A549 (cell line): ENCODE measurements around the gene URB2. TPM values are rescaled to one million over a fixed set of nuclear protein-coding genes. Genes with fewer than 3 reads are reported as not detected.

ENCODE experiments used
- ATAC-seq, 2 experiments: fragments of 200-7000 bp in 1 of 2; fragments of >200 bp in 1 of 2; cut with Nextera tagmentation in 1 of 2; cut with Tn5 transposase in 1 of 2; 3 replicates each; pipeline versions ENCODE4 v1.8.0 to v1.9.1; 2018 to 2020; ENCODE audit warnings: mild to moderate bottlenecking in 1 of 2, moderate library complexity in 1 of 2
- CTCF ChIA-PET: fragments of 300-600 bp; sonication (Branson Sonifier 250); formaldehyde crosslinking; extraction: SDS; loops from one replicate; lab custom pipeline; 2021; ENCODE audit warnings: antibody characterized with exemption, inconsistent platforms; lab: Yijun Ruan, JAX
- POLR2A ChIA-PET: fragments of 350-600 bp; formaldehyde crosslinking; extraction: SDS; loops from one replicate; lab custom pipeline; 2021; ENCODE audit warnings: antibody characterized with exemption, inconsistent platforms; lab: Yijun Ruan, JAX
- DNase-seq, 2 experiments: peaks; one replicate each; pipeline versions ENCODE4 v3.0.0 to v3.0.0-alpha.2; 2011 to 2016; ENCODE audit warnings: low read depth in 1 of 2, low spot score in 1 of 2
- FAIRE-seq: peaks from 2 replicates; lab custom pipeline; 2011; peaks lifted over from hg19 to GRCh38; lab: Jason Lieb, UNC
- H3K27ac ChIP-seq, 2 experiments: fragments of >200 bp; sonication (Bioruptor Twin); formaldehyde crosslinking; 3 replicates each; pipeline ENCODE4 v1.5.1; 2016 to 2017
- H3K4me1 ChIP-seq: fragments of >200 bp; sonication (Bioruptor Twin); formaldehyde crosslinking; 3 replicates; pipeline ENCODE4 v1.6.1; 2016
- H3K4me2 ChIP-seq: fragments of >200 bp; sonication (Bioruptor Twin); formaldehyde crosslinking; 3 replicates; pipeline ENCODE4 v1.6.1; 2016
- H3K4me3 ChIP-seq: fragments of >200 bp; sonication (Bioruptor Twin); formaldehyde crosslinking; 3 replicates; pipeline ENCODE4 v1.5.1; 2016
- H3K9me3 ChIP-seq: fragments of >200 bp; sonication (Bioruptor Twin); formaldehyde crosslinking; 3 replicates; pipeline ENCODE4 v1.6.1; 2016
- CBX2 ChIP-seq: fragments of 200-600 bp; sonication (generic); IDR thresholded peaks from 2 replicates; pipeline ENCODE4 v1.6.1; 2016; ENCODE audit warnings: low read depth, mild to moderate bottlenecking, borderline replicate concordance
- CBX8 ChIP-seq: fragments of 200-600 bp; sonication (generic); IDR thresholded peaks from 2 replicates; pipeline ENCODE4 v1.6.1; 2016
- CHD2 ChIP-seq: fragments of 150-350 bp; IDR thresholded peaks from 2 replicates; pipeline ENCODE4 v1.6.1; 2014; ENCODE audit warnings: low read length; ENCODE audit not compliant: partially characterized antibody
- ESRRA ChIP-seq: fragments of 150-350 bp; IDR thresholded peaks from 2 replicates; pipeline ENCODE4 v1.6.1; 2014; ENCODE audit warnings: mild to moderate bottlenecking, low read length, borderline replicate concordance
- HEYL ChIP-seq: fragments of 250-450 bp; sonication (Bioruptor Pico); IDR thresholded peaks from 2 replicates; pipeline ENCODE4 v1.8.0; 2021; ENCODE audit warnings: mild to moderate bottlenecking, moderate library complexity
- HOXA7 ChIP-seq: fragments of 250-450 bp; sonication (Bioruptor Pico); IDR thresholded peaks from 2 replicates; pipeline ENCODE4 v1.5.0; 2020; ENCODE audit warnings: mild to moderate bottlenecking, moderate library complexity
- HOXB5 ChIP-seq: fragments of 250-450 bp; sonication (Bioruptor Pico); IDR thresholded peaks from 2 replicates; pipeline ENCODE4 v1.5.0; 2020; ENCODE audit warnings: mild to moderate bottlenecking, moderate library complexity
- JUN ChIP-seq, 2 experiments: fragments of >200 bp; sonication (Bioruptor Twin); formaldehyde crosslinking; IDR thresholded peaks; 2 replicates in 1 of 2; 3 replicates in 1 of 2; pipeline ENCODE4 v1.6.1; 2016 to 2017
- KDM1A ChIP-seq: fragments of 200-600 bp; sonication (generic); IDR thresholded peaks from 2 replicates; pipeline ENCODE4 v1.6.1; 2016; ENCODE audit warnings: low read depth, mild to moderate bottlenecking
- KDM5A ChIP-seq: fragments of 200-600 bp; sonication (generic); IDR thresholded peaks from 2 replicates; pipeline ENCODE4 v1.6.1; 2016; ENCODE audit warnings: antibody characterized with exemption, mild to moderate bottlenecking
- MAFK ChIP-seq: fragments of 450-650 bp; IDR thresholded peaks from 2 replicates; pipeline ENCODE4 v1.6.1; 2014; ENCODE audit not compliant: partially characterized antibody
- MYC ChIP-seq: IDR thresholded peaks from 2 replicates; pipeline ENCODE4 v1.6.1; 2012; ENCODE audit warnings: mild to moderate bottlenecking, inconsistent platforms, low read length, improper control_type of control experiment, borderline replicate concordance
- NFE2L2 ChIP-seq: fragments of 150-350 bp; conservative IDR thresholded peaks from 2 replicates; pipeline ENCODE4 v1.6.1; 2014; ENCODE audit warnings: low read length
- NPAS2 ChIP-seq: fragments of 250-450 bp; sonication (Bioruptor Pico); IDR thresholded peaks from 2 replicates; pipeline ENCODE4 v1.8.0; 2022; ENCODE audit warnings: mild to moderate bottlenecking, moderate library complexity, borderline replicate concordance
- PBX3 ChIP-seq: IDR thresholded peaks from 2 replicates; pipeline ENCODE4 v1.6.1; 2012
- PHF8 ChIP-seq: fragments of 200-600 bp; sonication (generic); IDR thresholded peaks from 2 replicates; pipeline ENCODE4 v1.6.1; 2016; ENCODE audit warnings: low read depth, mild to moderate bottlenecking, antibody characterized with exemption, moderate library complexity, borderline replicate concordance
- POLR2AphosphoS2 ChIP-seq: conservative IDR thresholded peaks from 2 replicates; pipeline ENCODE4 v1.6.1; 2012; ENCODE audit warnings: low read length, improper control_type of control experiment, inconsistent platforms
- RAD21 ChIP-seq, 2 experiments: fragments of >200 bp in 1 of 2; sonication (Bioruptor Twin) in 1 of 2; formaldehyde crosslinking in 1 of 2; IDR thresholded peaks in 1 of 2; conservative IDR thresholded peaks in 1 of 2; 2 replicates in 1 of 2; 3 replicates in 1 of 2; pipeline ENCODE4 v1.6.1; 2012 to 2018; ENCODE audit warnings: inconsistent platforms in 1 of 2
- SMC3 ChIP-seq: fragments of >200 bp; sonication (Bioruptor Twin); formaldehyde crosslinking; IDR thresholded peaks from 3 replicates; pipeline ENCODE4 v1.6.1; 2018; ENCODE audit warnings: inconsistent platforms
- SREBF2 ChIP-seq: fragments of 450-650 bp; IDR thresholded peaks from 2 replicates; pipeline ENCODE4 v1.6.1; 2014; ENCODE audit warnings: mild to moderate bottlenecking, moderate library complexity
- TFCP2L1 ChIP-seq: fragments of 250-450 bp; sonication (Bioruptor Pico); IDR thresholded peaks from 2 replicates; pipeline ENCODE4 v1.5.0; 2021; ENCODE audit warnings: mild to moderate bottlenecking
- WGBS: methylation state at CpG from one replicate; pipeline ENCODE4 v1.1.6; 2017; ENCODE audit errors: missing lambda C conversion rate; 5-methylcytosine and 5-hydroxymethylcytosine counted together
- polyA plus RNA-seq, 4 experiments: library from polyadenylated mRNA; depleted of rRNA in 3 of 4; stranded (reverse); fragments of >200 nt; fragmentation: RNase III in 1 of 4; extraction: RNeasy Plus Mini Kit Qiagen cat#74134 plus additional on column Dnase treatment in 1 of 4; gene quantifications; 2 replicates in 3 of 4; 3 replicates in 1 of 4; pipeline ENCODE4 v1.2.3, GENCODE V29; 2011 to 2017
- TF ChIP-seq, protein P1 (sequence below): fragments of 200-600 bp; sonication (generic); IDR thresholded peaks from 2 replicates; pipeline ENCODE4 v1.6.1; 2016; ENCODE audit warnings: antibody characterized with exemption, mild to moderate bottlenecking, moderate library complexity
- TF ChIP-seq, protein P2 (sequence below): fragments of >200 bp; sonication (Bioruptor Twin); formaldehyde crosslinking; IDR thresholded peaks from 3 replicates; pipeline ENCODE4 v1.6.1; 2016

The URB2 gene
- polyA plus RNA-seq, 2 of the 4 experiments (the other 2 are of a cell fraction) = 13.7 to 15.7 TPM

DNA sequence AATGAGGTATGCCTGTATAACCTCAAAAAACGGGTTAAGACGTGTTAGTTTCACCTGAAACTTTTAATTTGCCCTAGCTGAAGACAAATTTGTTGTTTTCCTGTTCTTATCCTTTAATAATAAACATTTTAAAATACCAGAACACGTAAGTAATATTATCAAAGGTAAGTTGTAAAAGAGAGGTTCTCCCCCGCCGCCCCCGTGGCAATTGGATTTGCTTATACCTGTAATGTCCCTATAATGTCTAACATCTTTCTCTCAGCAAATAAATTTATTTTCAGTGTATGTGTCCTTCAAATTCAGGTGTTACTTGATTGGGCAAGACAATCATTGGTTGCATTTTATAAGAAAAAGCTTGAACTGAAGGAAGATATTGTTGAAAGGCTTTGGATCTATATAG is 5.9 kb downstream of the URB2 start:
- peaks cover 7% of the 10 kb centered on the region; the same call in 2 of the 3 replicates for H3K4me1 ChIP-seq
- 92% methylated on average over 6 of the region's 6 CpGs for WGBS
- H3K4me3 ChIP-seq = no peak overlapping the region
- H3K27ac ChIP-seq = no peak overlapping the region
- ChIA-PET CTCF (interaction anchor here (0.6 to 0.9 kb wide), 3 partner anchors 9 to 104 kb away, joined by 3 to 4 read pairs (median 3); no protein-coding TSS in a partner anchor), POLR2A (no interaction called here)
- no peak overlapping the region for H3K4me2 ChIP-seq
- no peak for TF ChIP-seq SREBF2
- TF ChIP-seq HEYL = no peak
- no peak for TF ChIP-seq CHD2
- TF ChIP-seq HOXB5 (CRISPR knock-in tag) = no peak
- TF ChIP-seq CBX8 = no peak
- no peak for TF ChIP-seq KDM5A
- TF ChIP-seq NPAS2 (CRISPR knock-in tag) = no peak
- no peak for TF ChIP-seq RAD21 (conservative IDR thresholded peaks at IDR 0.05 in 1 of 2, IDR thresholded peaks at IDR 0.05 in 1 of 2)
- TF ChIP-seq PBX3 = no peak
- TF ChIP-seq, all 56 proteins: peak for 0
- ATAC-seq (no peak), FAIRE-seq (no peak), DNase-seq (no peak)
- H3K9me3 ChIP-seq = no peaks in the 10 kb centered on the region

GRCh38 chr1:229636042-229636441 is 10.0 kb downstream of the URB2 start:
- no peaks in the 10 kb centered on the region for H3K4me1 ChIP-seq
- ChIA-PET POLR2A (no interaction called here), CTCF (interaction anchor here (1.6 kb wide), 1 partner anchor 12 kb away, joined by 7 read pairs; no protein-coding TSS in a partner anchor)
- FAIRE-seq (no peak), DNase-seq (no peak), ATAC-seq (no peak)
- no peaks in the 10 kb centered on the region for H3K9me3 ChIP-seq
- no peak overlapping the region for H3K4me3 ChIP-seq
- no peak overlapping the region for H3K27ac ChIP-seq
- WGBS = 92% methylated on average over 9 of the region's 9 CpGs
- no peak for TF ChIP-seq SMC3
- TF ChIP-seq HEYL = no peak
- no peak for TF ChIP-seq MYC
- TF ChIP-seq POLR2AphosphoS2 = no peak
- TF ChIP-seq KDM1A = no peak
- no peak for TF ChIP-seq HOXA7 (CRISPR knock-in tag)
- TF ChIP-seq, protein P1, sequence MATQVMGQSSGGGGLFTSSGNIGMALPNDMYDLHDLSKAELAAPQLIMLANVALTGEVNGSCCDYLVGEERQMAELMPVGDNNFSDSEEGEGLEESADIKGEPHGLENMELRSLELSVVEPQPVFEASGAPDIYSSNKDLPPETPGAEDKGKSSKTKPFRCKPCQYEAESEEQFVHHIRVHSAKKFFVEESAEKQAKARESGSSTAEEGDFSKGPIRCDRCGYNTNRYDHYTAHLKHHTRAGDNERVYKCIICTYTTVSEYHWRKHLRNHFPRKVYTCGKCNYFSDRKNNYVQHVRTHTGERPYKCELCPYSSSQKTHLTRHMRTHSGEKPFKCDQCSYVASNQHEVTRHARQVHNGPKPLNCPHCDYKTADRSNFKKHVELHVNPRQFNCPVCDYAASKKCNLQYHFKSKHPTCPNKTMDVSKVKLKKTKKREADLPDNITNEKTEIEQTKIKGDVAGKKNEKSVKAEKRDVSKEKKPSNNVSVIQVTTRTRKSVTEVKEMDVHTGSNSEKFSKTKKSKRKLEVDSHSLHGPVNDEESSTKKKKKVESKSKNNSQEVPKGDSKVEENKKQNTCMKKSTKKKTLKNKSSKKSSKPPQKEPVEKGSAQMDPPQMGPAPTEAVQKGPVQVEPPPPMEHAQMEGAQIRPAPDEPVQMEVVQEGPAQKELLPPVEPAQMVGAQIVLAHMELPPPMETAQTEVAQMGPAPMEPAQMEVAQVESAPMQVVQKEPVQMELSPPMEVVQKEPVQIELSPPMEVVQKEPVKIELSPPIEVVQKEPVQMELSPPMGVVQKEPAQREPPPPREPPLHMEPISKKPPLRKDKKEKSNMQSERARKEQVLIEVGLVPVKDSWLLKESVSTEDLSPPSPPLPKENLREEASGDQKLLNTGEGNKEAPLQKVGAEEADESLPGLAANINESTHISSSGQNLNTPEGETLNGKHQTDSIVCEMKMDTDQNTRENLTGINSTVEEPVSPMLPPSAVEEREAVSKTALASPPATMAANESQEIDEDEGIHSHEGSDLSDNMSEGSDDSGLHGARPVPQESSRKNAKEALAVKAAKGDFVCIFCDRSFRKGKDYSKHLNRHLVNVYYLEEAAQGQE = no peak
- TF ChIP-seq PHF8 = no peak
- no peak for TF ChIP-seq CBX2
- TF ChIP-seq, protein P2, sequence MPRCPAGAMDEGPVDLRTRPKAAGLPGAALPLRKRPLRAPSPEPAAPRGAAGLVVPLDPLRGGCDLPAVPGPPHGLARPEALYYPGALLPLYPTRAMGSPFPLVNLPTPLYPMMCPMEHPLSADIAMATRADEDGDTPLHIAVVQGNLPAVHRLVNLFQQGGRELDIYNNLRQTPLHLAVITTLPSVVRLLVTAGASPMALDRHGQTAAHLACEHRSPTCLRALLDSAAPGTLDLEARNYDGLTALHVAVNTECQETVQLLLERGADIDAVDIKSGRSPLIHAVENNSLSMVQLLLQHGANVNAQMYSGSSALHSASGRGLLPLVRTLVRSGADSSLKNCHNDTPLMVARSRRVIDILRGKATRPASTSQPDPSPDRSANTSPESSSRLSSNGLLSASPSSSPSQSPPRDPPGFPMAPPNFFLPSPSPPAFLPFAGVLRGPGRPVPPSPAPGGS = no peak
- no peak for TF ChIP-seq RAD21 (conservative IDR thresholded peaks at IDR 0.05 in 1 of 2, IDR thresholded peaks at IDR 0.05 in 1 of 2)
- TF ChIP-seq ESRRA = no peak
- TF ChIP-seq NFE2L2 = no peak
- no peak for TF ChIP-seq TFCP2L1
- TF ChIP-seq SREBF2 = no peak
- no peak for TF ChIP-seq JUN (IDR thresholded peaks at IDR 0.05)
- TF ChIP-seq MAFK = no peak
- H3K4me2 ChIP-seq = no peak overlapping the region
